GM12801 (cell line): ENCODE results near the gene NRIP3.

Experiments
- CTCF ChIP-seq: IDR thresholded peaks from one replicate; pipeline ENCODE4 v1.5.1; 2011; ENCODE audit warnings: control low read depth; ENCODE audit not compliant: insufficient read length; ENCODE audit errors: extremely low read depth

NRIP3 gene

GRCh38 chr11:9040410-9040809 lies 36.6 kb upstream of the NRIP3 start:
- TF ChIP-seq CTCF = no peak

GRCh38 chr11:9039863-9040262 lies 36.1 kb upstream of the NRIP3 start:
- no peak for TF ChIP-seq CTCF

GRCh38 chr11:9039198-9039597 lies 35.4 kb upstream of the NRIP3 start:
- no peak for TF ChIP-seq CTCF

- TF ChIP-seq CTCF = no peak
Measured at GRCh38 chr11:9038541-9038940, 34.7 kb upstream of the NRIP3 start.

GRCh38 chr11:9037963-9038362 lies 34.2 kb upstream of the NRIP3 start:
- no peak for TF ChIP-seq CTCF

- TF ChIP-seq CTCF = no peak
Measured at GRCh38 chr11:9037046-9037780, 33.4 kb upstream of the NRIP3 start.

- TF ChIP-seq CTCF = no peak
Measured at GRCh38 chr11:9030601-9031000, 26.8 kb upstream of the NRIP3 start.
